C4-2B (cell line): ENCODE data around the gene TNRC18.

ENCODE experiments used
- CTCF ChIP-seq: fragments of 450-650 bp; conservative IDR thresholded peaks from 2 replicates; pipeline ENCODE4 v1.5.1; 2017; ENCODE audit warnings: mild to moderate bottlenecking
- ZFX ChIP-seq: fragments of 450-650 bp; IDR thresholded peaks from 2 replicates; pipeline ENCODE4 v1.6.1; 2017

GRCh38 chr7:5361446-5362127 lies 62.0 kb downstream of the TNRC18 start:
- TF ChIP-seq CTCF, result no peak
- TF ChIP-seq ZFX, result no peak
